ENCODE measurements around the gene CCM2. TPM values are rescaled to one million over a fixed set of nuclear protein-coding genes. Genes with fewer than 3 reads are reported as not detected.

The CCM2 gene
- total and polyA plus RNA-seq, 2 experiments from 2014 or later = 24.9 to 40.1 TPM

- TF ChIP-seq, protein P1, sequence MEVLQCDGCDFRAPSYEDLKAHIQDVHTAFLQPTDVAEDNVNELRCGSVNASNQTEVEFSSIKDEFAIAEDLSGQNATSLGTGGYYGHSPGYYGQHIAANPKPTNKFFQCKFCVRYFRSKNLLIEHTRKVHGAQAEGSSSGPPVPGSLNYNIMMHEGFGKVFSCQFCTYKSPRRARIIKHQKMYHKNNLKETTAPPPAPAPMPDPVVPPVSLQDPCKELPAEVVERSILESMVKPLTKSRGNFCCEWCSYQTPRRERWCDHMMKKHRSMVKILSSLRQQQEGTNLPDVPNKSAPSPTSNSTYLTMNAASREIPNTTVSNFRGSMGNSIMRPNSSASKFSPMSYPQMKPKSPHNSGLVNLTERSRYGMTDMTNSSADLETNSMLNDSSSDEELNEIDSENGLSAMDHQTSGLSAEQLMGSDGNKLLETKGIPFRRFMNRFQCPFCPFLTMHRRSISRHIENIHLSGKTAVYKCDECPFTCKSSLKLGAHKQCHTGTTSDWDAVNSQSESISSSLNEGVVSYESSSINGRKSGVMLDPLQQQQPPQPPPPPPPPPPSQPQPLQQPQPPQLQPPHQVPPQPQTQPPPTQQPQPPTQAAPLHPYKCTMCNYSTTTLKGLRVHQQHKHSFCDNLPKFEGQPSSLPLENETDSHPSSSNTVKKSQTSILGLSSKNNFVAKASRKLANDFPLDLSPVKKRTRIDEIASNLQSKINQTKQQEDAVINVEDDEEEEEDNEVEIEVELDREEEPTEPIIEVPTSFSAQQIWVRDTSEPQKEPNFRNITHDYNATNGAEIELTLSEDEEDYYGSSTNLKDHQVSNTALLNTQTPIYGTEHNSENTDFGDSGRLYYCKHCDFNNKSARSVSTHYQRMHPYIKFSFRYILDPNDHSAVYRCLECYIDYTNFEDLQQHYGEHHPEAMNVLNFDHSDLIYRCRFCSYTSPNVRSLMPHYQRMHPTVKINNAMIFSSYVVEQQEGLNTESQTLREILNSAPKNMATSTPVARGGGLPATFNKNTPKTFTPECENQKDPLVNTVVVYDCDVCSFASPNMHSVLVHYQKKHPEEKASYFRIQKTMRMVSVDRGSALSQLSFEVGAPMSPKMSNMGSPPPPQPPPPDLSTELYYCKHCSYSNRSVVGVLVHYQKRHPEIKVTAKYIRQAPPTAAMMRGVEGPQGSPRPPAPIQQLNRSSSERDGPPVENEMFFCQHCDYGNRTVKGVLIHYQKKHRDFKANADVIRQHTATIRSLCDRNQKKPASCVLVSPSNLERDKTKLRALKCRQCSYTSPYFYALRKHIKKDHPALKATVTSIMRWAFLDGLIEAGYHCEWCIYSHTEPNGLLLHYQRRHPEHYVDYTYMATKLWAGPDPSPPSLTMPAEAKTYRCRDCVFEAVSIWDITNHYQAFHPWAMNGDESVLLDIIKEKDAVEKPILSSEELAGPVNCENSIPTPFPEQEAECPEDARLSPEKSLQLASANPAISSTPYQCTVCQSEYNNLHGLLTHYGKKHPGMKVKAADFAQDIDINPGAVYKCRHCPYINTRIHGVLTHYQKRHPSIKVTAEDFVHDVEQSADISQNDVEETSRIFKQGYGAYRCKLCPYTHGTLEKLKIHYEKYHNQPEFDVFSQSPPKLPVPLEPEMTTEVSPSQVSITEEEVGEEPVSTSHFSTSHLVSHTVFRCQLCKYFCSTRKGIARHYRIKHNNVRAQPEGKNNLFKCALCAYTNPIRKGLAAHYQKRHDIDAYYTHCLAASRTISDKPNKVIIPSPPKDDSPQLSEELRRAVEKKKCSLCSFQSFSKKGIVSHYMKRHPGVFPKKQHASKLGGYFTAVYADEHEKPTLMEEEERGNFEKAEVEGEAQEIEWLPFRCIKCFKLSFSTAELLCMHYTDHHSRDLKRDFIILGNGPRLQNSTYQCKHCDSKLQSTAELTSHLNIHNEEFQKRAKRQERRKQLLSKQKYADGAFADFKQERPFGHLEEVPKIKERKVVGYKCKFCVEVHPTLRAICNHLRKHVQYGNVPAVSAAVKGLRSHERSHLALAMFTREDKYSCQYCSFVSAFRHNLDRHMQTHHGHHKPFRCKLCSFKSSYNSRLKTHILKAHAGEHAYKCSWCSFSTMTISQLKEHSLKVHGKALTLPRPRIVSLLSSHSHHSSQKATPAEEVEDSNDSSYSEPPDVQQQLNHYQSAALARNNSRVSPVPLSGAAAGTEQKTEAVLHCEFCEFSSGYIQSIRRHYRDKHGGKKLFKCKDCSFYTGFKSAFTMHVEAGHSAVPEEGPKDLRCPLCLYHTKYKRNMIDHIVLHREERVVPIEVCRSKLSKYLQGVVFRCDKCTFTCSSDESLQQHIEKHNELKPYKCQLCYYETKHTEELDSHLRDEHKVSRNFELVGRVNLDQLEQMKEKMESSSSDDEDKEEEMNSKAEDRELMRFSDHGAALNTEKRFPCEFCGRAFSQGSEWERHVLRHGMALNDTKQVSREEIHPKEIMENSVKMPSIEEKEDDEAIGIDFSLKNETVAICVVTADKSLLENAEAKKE (CRISPR knock-in tag; IDR thresholded peaks at IDR 0.05) = no peak
- TF ChIP-seq CTCF (conservative IDR thresholded peaks at IDR 0.05; ENCODE audit: low read depth in 2 of 2) = no peak
- TF ChIP-seq ZNF114 (CRISPR knock-in tag; IDR thresholded peaks at IDR 0.05) = no peak
Observed at GRCh38 chr7:45076946-45077345, 76.9 kb downstream of the CCM2 start (continued).

- H3K27me3 Mint-ChIP-seq (ENCODE audit: insufficient read depth, low read depth, poor library complexity) = peaks cover 13% of the 10 kb centered on the region
- no peaks in the 10 kb centered on the region for H4K20me1 ChIP-seq (replicated peaks; ENCODE audit: insufficient read depth)
- no peaks in the 10 kb centered on the region for H3K79me2 ChIP-seq (replicated peaks; ENCODE audit: insufficient read depth)
- H3K27ac Mint-ChIP-seq = no peak overlapping the region
- no peaks in the 10 kb centered on the region for H3F3A ChIP-seq (replicated peaks; ENCODE audit: low read depth)
- ATAC-seq (no peak), DNase-seq (ENCODE audit: low spot score) (no peak)
- no peaks in the 10 kb centered on the region for H3K9me2 ChIP-seq (ENCODE audit: insufficient read depth)
- no peak overlapping the region for H3K4me3 ChIP-seq
- peaks cover 26% of the 10 kb centered on the region for H3K36me3 Mint-ChIP-seq (ENCODE audit: low read depth)
- TF ChIP-seq EZH2phosphoT487 (IDR thresholded peaks at IDR 0.05; ENCODE audit: unreplicated experiment) (no peak), EZH2 (IDR thresholded peaks at IDR 0.05; ENCODE audit: low read depth, unreplicated experiment) (no peak), ZNF331 (CRISPR knock-in tag; IDR thresholded peaks at IDR 0.05; ENCODE audit: low read depth) (no peak), STAT1 (IDR thresholded peaks at IDR 0.05; ENCODE audit: unreplicated experiment) (no peak), CREB1 (CRISPR knock-in tag; IDR thresholded peaks at IDR 0.05; ENCODE audit: low read depth) (no peak)
- TF ChIP-seq, protein P1 (CRISPR knock-in tag; IDR thresholded peaks at IDR 0.05) = no peak
- peaks cover 7% of the 10 kb centered on the region; the same call in 2 of the 3 replicates for H3K4me1 Mint-ChIP-seq
- H3K4me2 ChIP-seq = no peak overlapping the region
- H3K4me3 Mint-ChIP-seq = no peak overlapping the region
- H3K9me3 Mint-ChIP-seq = peaks cover 4% of the 10 kb centered on the region; the same call in 2 of the 3 replicates
- no peak overlapping the region for H2AFZ ChIP-seq
- no peaks in the 10 kb centered on the region for H3K27me3 ChIP-seq (ENCODE audit: insufficient read depth)
- no peak overlapping the region for H3K27ac ChIP-seq (ENCODE audit: low read depth)
- no peaks in the 10 kb centered on the region for H3K36me3 ChIP-seq (ENCODE audit: insufficient read depth)
- H3K4me1 ChIP-seq (ENCODE audit: insufficient read depth) = no peaks in the 10 kb centered on the region
Observed at GRCh38 chr7:45077579-45077978, 77.6 kb downstream of the CCM2 start.

Data from GM23338 (cell line).